ENCODE results near the gene ATF6.

DNA sequence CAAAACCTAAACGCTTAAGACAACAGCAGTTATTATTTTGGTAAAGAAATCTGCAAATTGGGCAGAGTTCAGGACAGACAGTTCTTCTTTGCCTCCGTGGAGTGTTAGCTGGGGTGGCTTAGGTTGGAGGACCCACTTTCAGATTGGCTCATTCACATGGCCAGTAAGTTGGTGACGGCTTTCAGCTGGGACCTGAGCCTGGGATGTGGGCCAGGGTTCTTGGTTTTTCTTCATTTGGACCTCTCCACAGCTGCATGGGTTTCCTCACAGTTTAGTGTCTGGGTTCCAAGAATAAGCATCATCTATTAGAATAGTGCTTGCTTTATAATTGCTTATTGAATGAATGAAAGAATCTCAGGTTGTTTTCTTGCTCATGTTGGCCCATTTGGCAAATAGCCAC is 72.2 kb downstream of the ATF6 start:
- TF ChIP-seq YY1 (IDR thresholded peaks at IDR 0.05; ENCODE audit: insufficient read depth, insufficient read length) (no peak), ZNF274 (IDR thresholded peaks at IDR 0.05; ENCODE audit: low read depth, low read length) (no peak), SUZ12 (IDR thresholded peaks at IDR 0.05; ENCODE audit: extremely low read depth, insufficient read depth, insufficient read length) (no peak)
